ENCODE measurements around the gene RYR2.

DNA sequence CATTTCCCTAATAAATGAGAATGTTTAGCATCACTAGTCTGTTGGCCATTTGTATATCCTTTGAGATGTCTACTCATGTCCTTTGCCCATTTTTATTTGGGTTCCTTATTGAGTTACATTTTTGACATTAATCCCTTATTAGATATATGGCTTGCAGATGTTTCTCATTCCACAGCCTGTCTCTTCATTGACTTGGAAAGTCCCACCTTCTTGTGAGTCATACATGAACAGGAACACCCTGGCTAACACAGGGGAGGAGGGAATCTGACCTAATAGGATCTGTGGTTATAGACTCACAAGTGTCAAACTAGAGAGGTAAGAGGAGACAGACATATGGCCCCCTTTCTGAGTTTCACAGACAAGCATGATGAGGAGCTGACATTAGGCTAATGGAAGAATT is 837.2 kb downstream of the RYR2 start:
- TF ChIP-seq, protein P1, sequence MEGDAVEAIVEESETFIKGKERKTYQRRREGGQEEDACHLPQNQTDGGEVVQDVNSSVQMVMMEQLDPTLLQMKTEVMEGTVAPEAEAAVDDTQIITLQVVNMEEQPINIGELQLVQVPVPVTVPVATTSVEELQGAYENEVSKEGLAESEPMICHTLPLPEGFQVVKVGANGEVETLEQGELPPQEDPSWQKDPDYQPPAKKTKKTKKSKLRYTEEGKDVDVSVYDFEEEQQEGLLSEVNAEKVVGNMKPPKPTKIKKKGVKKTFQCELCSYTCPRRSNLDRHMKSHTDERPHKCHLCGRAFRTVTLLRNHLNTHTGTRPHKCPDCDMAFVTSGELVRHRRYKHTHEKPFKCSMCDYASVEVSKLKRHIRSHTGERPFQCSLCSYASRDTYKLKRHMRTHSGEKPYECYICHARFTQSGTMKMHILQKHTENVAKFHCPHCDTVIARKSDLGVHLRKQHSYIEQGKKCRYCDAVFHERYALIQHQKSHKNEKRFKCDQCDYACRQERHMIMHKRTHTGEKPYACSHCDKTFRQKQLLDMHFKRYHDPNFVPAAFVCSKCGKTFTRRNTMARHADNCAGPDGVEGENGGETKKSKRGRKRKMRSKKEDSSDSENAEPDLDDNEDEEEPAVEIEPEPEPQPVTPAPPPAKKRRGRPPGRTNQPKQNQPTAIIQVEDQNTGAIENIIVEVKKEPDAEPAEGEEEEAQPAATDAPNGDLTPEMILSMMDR (IDR thresholded peaks at IDR 0.05) = no peak
- TF ChIP-seq POLR2A (IDR thresholded peaks at IDR 0.05) = no peak
- no peak for TF ChIP-seq POLR2AphosphoS5 (IDR thresholded peaks at IDR 0.05)

Data from breast epithelium (tissue), 3 donors.